Neural crest cell (in vitro differentiated cells): Measurements from ENCODE around the gene SPAG6. TPM values are rescaled to one million over a fixed set of nuclear protein-coding genes. Genes with fewer than 3 reads are reported as not detected.

Experiments used
- DNase-seq: peaks from one replicate; pipeline ENCODE4 v3.0.0; 2021; ENCODE audit warnings: low read depth, mixed read lengths, low spot score
- H3K27ac Mint-ChIP-seq: one replicate; pipeline ENCODE4 v1.8.0; 2021; ENCODE audit warnings: mild to moderate bottlenecking, mixed read lengths; ENCODE audit not compliant: unreplicated experiment
- H3K27me3 Mint-ChIP-seq: 2 replicates; pipeline ENCODE4 v1.8.0; 2021; ENCODE audit warnings: low read depth, mild to moderate bottlenecking, mixed read lengths
- H3K36me3 Mint-ChIP-seq: 2 replicates; pipeline ENCODE4 v1.8.0; 2021; ENCODE audit warnings: low read depth, mild to moderate bottlenecking, mixed read lengths
- H3K4me1 Mint-ChIP-seq: 2 replicates; pipeline ENCODE4 v1.8.0; 2021; ENCODE audit warnings: mixed read lengths
- H3K4me3 Mint-ChIP-seq: one replicate; pipeline ENCODE4 v1.8.0; 2021; ENCODE audit warnings: mild to moderate bottlenecking, mixed read lengths
- H3K9me3 Mint-ChIP-seq: 2 replicates; pipeline ENCODE4 v1.8.0; 2021; ENCODE audit warnings: mixed read lengths
- total RNA-seq: library from RNA; stranded (reverse); gene quantifications from 2 replicates; pipeline ENCODE4 v1.2.1, GENCODE V29; 2021
- TF ChIP-seq, protein P1 (sequence below): fragments of 200-600 bp; sonication (generic); conservative IDR thresholded peaks from 2 replicates; pipeline ENCODE4 v1.5.0; 2021; ENCODE audit warnings: antibody characterized with exemption, mild to moderate bottlenecking

Gene SPAG6
- total RNA-seq, 1 donor from 2014 or later, result 1.6 TPM

DNA sequence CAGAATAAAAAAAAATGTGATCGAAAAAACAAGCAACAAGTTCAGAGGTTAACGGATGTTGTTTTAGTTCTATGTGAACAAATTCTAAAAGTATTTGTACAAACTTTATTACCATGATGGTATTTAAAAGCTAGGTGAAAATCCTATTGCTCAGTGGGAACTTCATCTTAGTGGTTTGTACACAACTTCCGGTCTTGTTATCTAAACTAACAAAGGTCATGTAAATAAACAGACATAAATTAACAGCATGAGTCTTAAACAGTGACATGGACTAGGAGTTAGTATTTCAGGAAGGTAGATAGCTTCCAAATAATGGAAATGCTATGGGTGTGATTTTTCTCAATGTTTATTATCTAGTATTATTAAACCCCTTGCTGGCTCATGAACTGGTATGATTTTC lies 83.8 kb downstream of the SPAG6 start:
- Mint-ChIP-seq H3K4me1 (peaks cover 37% of the 10 kb centered on the region), H3K36me3 (no peaks in the 10 kb centered on the region), H3K27ac (no peak overlapping the region), H3K4me3 (no peak overlapping the region), H3K9me3 (no peaks in the 10 kb centered on the region), H3K27me3 (peaks cover 9% of the 10 kb centered on the region)
- TF ChIP-seq, protein P1, sequence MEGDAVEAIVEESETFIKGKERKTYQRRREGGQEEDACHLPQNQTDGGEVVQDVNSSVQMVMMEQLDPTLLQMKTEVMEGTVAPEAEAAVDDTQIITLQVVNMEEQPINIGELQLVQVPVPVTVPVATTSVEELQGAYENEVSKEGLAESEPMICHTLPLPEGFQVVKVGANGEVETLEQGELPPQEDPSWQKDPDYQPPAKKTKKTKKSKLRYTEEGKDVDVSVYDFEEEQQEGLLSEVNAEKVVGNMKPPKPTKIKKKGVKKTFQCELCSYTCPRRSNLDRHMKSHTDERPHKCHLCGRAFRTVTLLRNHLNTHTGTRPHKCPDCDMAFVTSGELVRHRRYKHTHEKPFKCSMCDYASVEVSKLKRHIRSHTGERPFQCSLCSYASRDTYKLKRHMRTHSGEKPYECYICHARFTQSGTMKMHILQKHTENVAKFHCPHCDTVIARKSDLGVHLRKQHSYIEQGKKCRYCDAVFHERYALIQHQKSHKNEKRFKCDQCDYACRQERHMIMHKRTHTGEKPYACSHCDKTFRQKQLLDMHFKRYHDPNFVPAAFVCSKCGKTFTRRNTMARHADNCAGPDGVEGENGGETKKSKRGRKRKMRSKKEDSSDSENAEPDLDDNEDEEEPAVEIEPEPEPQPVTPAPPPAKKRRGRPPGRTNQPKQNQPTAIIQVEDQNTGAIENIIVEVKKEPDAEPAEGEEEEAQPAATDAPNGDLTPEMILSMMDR, result no peak
- no peak for DNase-seq

DNA sequence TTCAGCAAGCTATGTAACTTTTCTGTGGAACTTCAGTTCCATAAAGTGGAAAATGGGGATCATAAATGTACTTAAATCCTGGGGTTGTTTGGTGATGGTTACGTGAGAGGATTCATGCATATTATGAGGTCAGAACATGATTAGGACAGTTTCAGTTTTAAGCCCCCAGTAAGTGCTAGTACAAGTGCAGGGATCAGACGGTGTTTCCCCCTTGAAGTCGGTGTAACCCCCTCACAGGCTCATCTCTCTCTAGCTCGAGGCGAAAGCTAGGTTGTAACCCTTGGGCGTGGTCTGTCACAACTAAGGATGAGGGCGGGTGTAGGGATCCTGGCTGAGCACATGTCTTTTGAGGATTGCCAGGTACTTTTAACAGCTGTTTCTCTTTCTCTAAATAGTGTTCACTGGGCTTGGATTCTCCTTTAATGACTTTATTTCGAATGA lies 84.7 kb downstream of the SPAG6 start:
- Mint-ChIP-seq H3K27ac (no peak overlapping the region), H3K27me3 (peaks cover 9% of the 10 kb centered on the region), H3K36me3 (no peaks in the 10 kb centered on the region), H3K4me1 (peaks cover 37% of the 10 kb centered on the region), H3K9me3 (no peaks in the 10 kb centered on the region), H3K4me3 (no peak overlapping the region)
- DNase-seq, result no peak
- TF ChIP-seq, protein P1, result no peak

DNA sequence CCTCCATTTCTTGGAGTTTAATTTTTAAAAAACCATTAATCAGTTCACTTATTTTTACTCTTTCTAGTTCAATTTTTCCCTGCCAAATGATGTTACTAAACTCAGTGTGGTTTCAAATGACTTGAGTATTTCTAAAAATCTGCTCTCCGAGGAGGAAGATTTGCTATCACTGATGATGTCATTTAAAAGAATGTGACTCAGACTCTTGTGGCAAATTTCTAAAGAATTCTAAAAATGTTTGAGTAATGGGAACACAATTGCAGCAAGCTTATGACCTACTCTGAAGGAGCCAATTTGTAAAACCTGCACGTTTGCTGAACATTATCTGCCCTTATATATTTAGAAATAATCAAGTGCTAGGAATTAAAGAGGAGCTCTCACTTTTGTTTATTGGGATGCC lies 88.6 kb downstream of the SPAG6 start:
- no peak for DNase-seq
- H3K4me1 Mint-ChIP-seq, result peaks cover 29% of the 10 kb centered on the region
- H3K9me3 Mint-ChIP-seq, result no peaks in the 10 kb centered on the region
- TF ChIP-seq, protein P1, result no peak
- no peak overlapping the region for H3K27ac Mint-ChIP-seq
- H3K4me3 Mint-ChIP-seq, result peak overlapping the region; percentile 7
- H3K36me3 Mint-ChIP-seq, result no peaks in the 10 kb centered on the region
- peaks cover 5% of the 10 kb centered on the region for H3K27me3 Mint-ChIP-seq

DNA sequence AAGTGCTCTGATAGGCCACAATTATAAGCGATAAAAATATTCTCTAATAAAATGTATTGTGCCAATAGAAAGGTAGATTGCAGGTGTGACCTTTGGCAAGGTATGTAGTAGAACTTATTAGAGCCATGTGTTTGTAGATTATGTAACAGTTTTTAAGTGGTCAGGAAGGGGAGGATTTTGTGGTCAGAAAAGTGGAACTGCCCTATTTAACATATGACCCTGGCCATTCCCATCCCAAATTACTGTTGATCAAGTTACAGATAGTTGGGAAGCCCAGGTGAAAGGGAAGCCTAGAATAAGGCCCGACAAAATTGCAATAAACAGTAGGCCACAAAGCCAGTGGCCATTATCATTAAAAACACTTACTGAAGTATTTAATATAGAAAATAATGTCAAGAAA lies 89.2 kb downstream of the SPAG6 start:
- Mint-ChIP-seq H3K36me3 (no peaks in the 10 kb centered on the region), H3K4me1 (peaks cover 29% of the 10 kb centered on the region), H3K4me3 (no peak overlapping the region), H3K9me3 (no peaks in the 10 kb centered on the region), H3K27ac (no peak overlapping the region), H3K27me3 (peaks cover 5% of the 10 kb centered on the region)
- no peak for DNase-seq
- TF ChIP-seq, protein P1, result no peak

DNA sequence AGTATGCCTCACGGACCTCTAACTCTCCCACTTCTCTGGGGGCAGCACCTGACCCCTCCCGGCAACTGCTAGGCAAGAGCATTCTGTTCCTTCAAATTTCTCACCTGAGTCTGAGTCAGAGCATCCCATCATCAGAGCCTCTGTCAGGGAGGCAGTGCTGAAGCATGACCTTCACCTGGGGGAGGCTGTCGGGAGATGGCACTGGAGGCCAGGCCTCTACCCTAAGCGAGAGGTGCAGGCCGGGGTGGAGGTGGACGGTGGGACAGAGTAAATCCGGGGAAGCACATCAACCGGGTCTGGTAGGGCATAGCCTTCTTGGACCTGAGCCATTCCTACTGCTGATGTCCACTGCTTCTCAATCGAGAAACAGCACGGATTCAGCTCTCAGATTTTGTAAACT lies 90.4 kb downstream of the SPAG6 start:
- H3K4me3 Mint-ChIP-seq, result peak overlapping the region; percentile 54
- no peaks in the 10 kb centered on the region for H3K36me3 Mint-ChIP-seq
- TF ChIP-seq, protein P1, result no peak
- H3K27me3 Mint-ChIP-seq, result peaks cover 2% of the 10 kb centered on the region
- H3K4me1 Mint-ChIP-seq, result peaks cover 24% of the 10 kb centered on the region
- no peak for DNase-seq
- H3K27ac Mint-ChIP-seq, result no peak overlapping the region
- no peaks in the 10 kb centered on the region for H3K9me3 Mint-ChIP-seq

DNA sequence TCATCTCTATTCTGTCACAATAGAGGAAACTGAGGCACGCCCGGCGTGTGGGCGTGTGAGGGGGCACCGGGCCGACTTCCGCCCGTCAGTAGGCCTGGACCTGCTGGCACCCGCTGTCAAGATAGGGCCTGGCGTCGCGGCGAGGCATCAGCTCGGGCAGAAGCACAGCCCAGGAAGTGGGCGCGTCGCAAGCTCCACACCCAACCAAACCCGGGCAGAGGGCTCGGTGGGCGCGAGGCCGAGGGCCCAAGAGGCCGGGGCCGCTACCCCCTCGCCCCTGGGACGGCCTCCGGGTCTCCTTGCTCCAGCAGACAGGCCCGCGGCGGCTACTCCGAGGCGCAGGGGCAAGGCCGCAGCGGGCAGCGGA lies 91.2 kb downstream of the SPAG6 start:
- H3K36me3 Mint-ChIP-seq, result no peaks in the 10 kb centered on the region
- DNase-seq, result no peak
- H3K4me1 Mint-ChIP-seq, result peaks cover 24% of the 10 kb centered on the region
- no peak overlapping the region for H3K27ac Mint-ChIP-seq
- peak overlapping the region; percentile 10 for H3K4me3 Mint-ChIP-seq
- TF ChIP-seq, protein P1, result no peak
- H3K27me3 Mint-ChIP-seq, result peaks cover 7% of the 10 kb centered on the region
- no peaks in the 10 kb centered on the region for H3K9me3 Mint-ChIP-seq
